Embryonic facial prominence (tissue), 1 donor: ENCODE measurements around the gene SRP68.
"Not testable (repeated sequence)": the region's sequence is repeated elsewhere in the genome, so short reads cannot be mapped to it uniquely, and the experiment has no call there.

Experiments
- DNase-seq: peaks from one replicate; pipeline ENCODE4 v3.0.0-alpha.2; 2016; ENCODE audit errors: extremely low spot score

SRP68 gene

GRCh38 chr17:76046064-76046463 lies 26.3 kb downstream of the SRP68 start:
- DNase-seq, result no peak

GRCh38 chr17:76044475-76045007 lies 27.8 kb downstream of the SRP68 start:
- DNase-seq, result not testable (repeated sequence)

GRCh38 chr17:76042868-76043267 lies 29.4 kb downstream of the SRP68 start:
- not testable (repeated sequence) for DNase-seq

GRCh38 chr17:76040376-76040775 lies 31.9 kb downstream of the SRP68 start:
- no peak for DNase-seq

- DNase-seq, result no peak
Observed at GRCh38 chr17:76039121-76039520, 33.2 kb downstream of the SRP68 start.

- DNase-seq, result no peak
Observed at GRCh38 chr17:76038050-76038449, 34.3 kb downstream of the SRP68 start.

GRCh38 chr17:76036497-76037261 lies 35.6 kb downstream of the SRP68 start:
- no peak for DNase-seq

- no peak for DNase-seq
Observed at GRCh38 chr17:76034428-76035350, 37.6 kb downstream of the SRP68 start.

- DNase-seq, result no peak
Observed at GRCh38 chr17:76033139-76033538, 39.2 kb downstream of the SRP68 start.

GRCh38 chr17:76032780-76033108 lies 39.6 kb downstream of the SRP68 start:
- DNase-seq, result no peak

- no peak for DNase-seq
Observed at GRCh38 chr17:76032073-76032779, 40.1 kb downstream of the SRP68 start.

GRCh38 chr17:76027159-76027839 lies 45.0 kb downstream of the SRP68 start, which contains the start of gene EVPL:
EVPL (minus strand) TSS chr17:76027306; CDS start chr17:76027198, 108 bp downstream.
- DNase-seq, result no peak

GRCh38 chr17:76026714-76027158 lies 45.6 kb downstream of the SRP68 start:
- DNase-seq, result no peak

GRCh38 chr17:76025294-76025693 lies 47.0 kb downstream of the SRP68 start:
- DNase-seq, result no peak

GRCh38 chr17:76024353-76024752 lies 48.0 kb downstream of the SRP68 start:
- no peak for DNase-seq

- DNase-seq, result no peak
Observed at GRCh38 chr17:76023900-76024237, 48.4 kb downstream of the SRP68 start.

- no peak for DNase-seq
Observed at GRCh38 chr17:76022973-76023899, 49.1 kb downstream of the SRP68 start.

- DNase-seq, result no peak
Observed at GRCh38 chr17:76022285-76022684, 50.0 kb downstream of the SRP68 start.

GRCh38 chr17:76019833-76020467 lies 52.4 kb downstream of the SRP68 start:
- no peak for DNase-seq

- no peak for DNase-seq
Observed at GRCh38 chr17:76018801-76019200, 53.5 kb downstream of the SRP68 start.
